Effector memory CD8-positive, alpha-beta T cell (primary cell): ENCODE results near the gene STX11.

Experiments
- ATAC-seq: fragments of 150-1000 bp; cut with Tn5 transposase; replicated peaks from 2 replicates; pipeline ENCODE4 v1.10.0; 2021; ENCODE audit warnings: mild to moderate bottlenecking, moderate library complexity
- DNase-seq, 3 experiments: peaks; one replicate each; pipeline ENCODE4 v3.0.0; 2021
- H3K27ac Mint-ChIP-seq, 2 donors: one replicate each; pipeline ENCODE4 v1.8.0; 2022; ENCODE audit warnings: mild to moderate bottlenecking in 2 of 2, mixed read lengths in 2 of 2, moderate library complexity in 2 of 2
- H3K27me3 Mint-ChIP-seq, 2 donors: one replicate each; pipeline ENCODE4 v1.8.0; 2022; ENCODE audit warnings: mixed read lengths in 2 of 2
- H3K36me3 Mint-ChIP-seq: one replicate; pipeline ENCODE4 v1.8.0; 2022; ENCODE audit warnings: mild to moderate bottlenecking, moderate library complexity, mixed read lengths; ENCODE audit not compliant: insufficient read depth
- H3K4me1 Mint-ChIP-seq, 2 donors: one replicate each; pipeline ENCODE4 v1.8.0; 2022; ENCODE audit warnings: low read depth in 2 of 2, mixed read lengths in 2 of 2
- H3K4me3 Mint-ChIP-seq, 2 donors: one replicate each; pipeline ENCODE4 v1.8.0; 2022; ENCODE audit warnings: mild to moderate bottlenecking in 2 of 2, mixed read lengths in 2 of 2, moderate library complexity in 2 of 2
- H3K9me3 Mint-ChIP-seq, 2 donors: one replicate each; pipeline ENCODE4 v1.8.0; 2022; ENCODE audit warnings: mixed read lengths in 2 of 2
- total RNA-seq, 9 experiments: gene quantifications; one replicate each; lab custom pipeline; 2026; lab: John Stamatoyannopoulos, UW

Gene STX11
- total RNA-seq, result 28.7 to 114 (median 61.1) reads per million in 9 experiments

DNA sequence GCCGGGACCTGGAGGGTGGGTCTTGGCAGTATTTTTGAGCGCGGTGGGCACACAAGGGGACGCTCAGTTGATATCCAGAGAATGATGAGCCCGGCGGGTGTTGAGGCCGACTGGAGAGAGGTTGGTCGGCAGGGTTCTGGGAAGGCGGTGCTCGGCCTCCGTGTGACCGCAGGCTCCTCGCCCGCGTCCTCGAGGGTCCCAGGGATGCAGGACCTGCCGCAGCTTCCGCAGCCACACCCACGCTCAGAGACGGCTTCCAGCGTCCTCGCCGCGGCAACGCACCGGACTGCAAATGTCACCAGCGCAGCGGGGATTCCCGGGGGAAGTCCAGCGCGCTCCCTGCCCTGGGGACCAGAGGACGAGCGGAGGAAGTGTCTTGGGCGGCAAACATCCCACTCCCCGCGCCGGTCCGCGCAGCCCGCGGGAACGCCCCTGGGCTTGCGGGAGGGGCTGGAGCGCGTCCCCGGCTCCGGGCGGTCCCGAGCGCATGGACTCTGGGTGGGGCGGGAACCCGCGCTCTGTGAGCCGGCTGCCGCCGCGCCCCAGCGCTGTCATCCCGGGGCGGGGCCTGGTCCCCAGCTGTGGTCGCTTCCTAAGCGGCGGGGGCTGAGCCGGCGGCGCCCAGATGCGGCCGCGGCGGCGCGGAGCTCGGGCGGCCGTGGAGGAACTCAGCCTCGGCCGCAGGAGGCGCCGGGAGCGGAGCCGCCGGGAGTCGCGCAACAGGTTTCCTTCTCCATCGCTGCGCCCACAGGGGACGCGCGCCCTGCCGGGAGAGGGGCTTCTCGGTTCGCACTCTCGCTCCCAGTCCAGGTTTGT, at the start of gene STX11:
Gene STX11, plus strand, starts transcription at position 624 of the 816 bp plus-strand sequence. CDS start 36,111 bp downstream, outside the sequence.
- ATAC-seq, result peak; percentile 59
- peak within 1 kb of the TSS; percentile 95 to 98 for H3K27ac Mint-ChIP-seq

GRCh38 chr6:144103026-144103563, 47.2 kb upstream of the STX11 start:
- Mint-ChIP-seq H3K36me3 (no peaks in the 10 kb centered on the region), H3K27me3 (no peaks in the 10 kb centered on the region), H3K27ac (no peak overlapping the region), H3K9me3 (no peaks in the 10 kb centered on the region), H3K4me3 (no peak overlapping the region), H3K4me1 (peaks cover 2 to 4% of the 10 kb centered on the region in 2 donors)
- DNase-seq (no peak), ATAC-seq (no peak)

More for the DNA sequence above, at the start of gene STX11:
- peak; percentile 54 to 55 (median 55) for DNase-seq
- H3K4me1 Mint-ChIP-seq, result peaks cover 30 to 32% of the 10 kb centered on the region in 2 donors
- H3K9me3 Mint-ChIP-seq, result no peaks in the 10 kb centered on the region
- peak within 1 kb of the TSS; percentile 88 to 91 for H3K4me3 Mint-ChIP-seq
- no peaks in the 10 kb centered on the region for H3K27me3 Mint-ChIP-seq
- peaks cover 17% of the 10 kb centered on the region for H3K36me3 Mint-ChIP-seq

DNA sequence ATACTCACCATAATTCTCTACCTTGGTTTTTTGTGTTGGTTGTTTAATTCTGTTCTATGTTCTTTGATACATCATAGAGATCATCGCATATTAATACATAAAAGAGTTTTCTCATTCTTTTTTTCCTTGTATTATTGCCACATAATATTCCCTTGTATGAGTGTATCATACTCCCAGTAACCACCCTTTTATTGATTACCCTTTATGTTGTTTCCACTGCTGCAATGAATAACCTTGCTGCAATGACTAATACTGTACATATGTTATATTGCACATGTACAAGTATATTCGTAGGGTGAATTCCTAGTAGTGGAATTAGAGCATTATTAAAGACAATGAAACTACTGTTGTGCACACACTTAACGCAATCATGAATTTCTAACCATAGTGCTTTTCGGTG, 45.8 kb upstream of the STX11 start:
- Mint-ChIP-seq H3K4me1 (peaks cover 2 to 4% of the 10 kb centered on the region in 2 donors), H3K36me3 (no peaks in the 10 kb centered on the region), H3K9me3 (no peaks in the 10 kb centered on the region), H3K27ac (no peak overlapping the region), H3K27me3 (no peaks in the 10 kb centered on the region), H3K4me3 (no peak overlapping the region)
- no peak for ATAC-seq
- no peak for DNase-seq

- no peaks in the 10 kb centered on the region for H3K36me3 Mint-ChIP-seq
- ATAC-seq, result peak; percentile 95
These were observed 45.3 kb upstream of the STX11 start for GRCh38 chr6:144104898-144105487.

GRCh38 chr6:144106206-144106605, 44.1 kb upstream of the STX11 start:
- Mint-ChIP-seq H3K9me3 (no peaks in the 10 kb centered on the region), H3K27ac (peak overlapping the region in 1 of 2 donors; percentile 2), H3K4me3 (no peak overlapping the region), H3K4me1 (peaks cover 2 to 4% of the 10 kb centered on the region in 2 donors), H3K36me3 (no peaks in the 10 kb centered on the region), H3K27me3 (no peaks in the 10 kb centered on the region)
- DNase-seq, result no peak
- ATAC-seq, result no peak

More at GRCh38 chr6:144104898-144105487, 45.3 kb upstream of the STX11 start:
- no peaks in the 10 kb centered on the region for H3K27me3 Mint-ChIP-seq
- no peak overlapping the region for H3K27ac Mint-ChIP-seq
- H3K4me1 Mint-ChIP-seq, result peaks cover 2 to 4% of the 10 kb centered on the region in 2 donors
- no peak overlapping the region for H3K4me3 Mint-ChIP-seq
- no peaks in the 10 kb centered on the region for H3K9me3 Mint-ChIP-seq
- DNase-seq, result peak; percentile 55 to 72 (median 58)

DNA sequence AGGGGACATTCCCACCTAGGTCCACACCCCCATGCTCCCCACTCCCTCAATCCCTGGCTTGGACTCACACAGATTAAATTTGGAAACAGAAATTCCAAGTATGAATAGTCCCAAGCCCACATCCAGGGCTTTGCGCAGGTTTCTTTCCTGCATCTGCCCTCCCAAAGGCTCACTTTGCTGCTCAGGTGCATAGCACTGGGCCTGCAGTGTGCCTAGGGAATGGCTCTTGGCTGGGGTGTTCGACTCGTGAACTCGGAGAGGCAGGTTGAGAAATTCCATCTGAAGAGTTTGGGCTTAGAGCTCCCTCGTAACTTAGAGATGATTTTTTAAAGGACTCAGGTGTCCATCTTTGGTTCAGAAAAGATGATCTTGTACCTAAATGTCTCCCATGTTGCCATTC, 40.1 kb upstream of the STX11 start:
- no peaks in the 10 kb centered on the region for H3K9me3 Mint-ChIP-seq
- H3K27me3 Mint-ChIP-seq, result no peaks in the 10 kb centered on the region

GRCh38 chr6:144113366-144113765, 37.0 kb upstream of the STX11 start:
- no peak overlapping the region for H3K4me3 Mint-ChIP-seq
- ATAC-seq, result no peak
- no peaks in the 10 kb centered on the region for H3K4me1 Mint-ChIP-seq
- H3K36me3 Mint-ChIP-seq, result no peaks in the 10 kb centered on the region
- H3K9me3 Mint-ChIP-seq, result no peaks in the 10 kb centered on the region
- no peak for DNase-seq
- no peaks in the 10 kb centered on the region for H3K27me3 Mint-ChIP-seq
- no peak overlapping the region for H3K27ac Mint-ChIP-seq

More for the DNA sequence above, 40.1 kb upstream of the STX11 start:
- DNase-seq (no peak), ATAC-seq (no peak)
- peak overlapping the region in 1 of 2 donors; percentile 42 for H3K27ac Mint-ChIP-seq
- no peak overlapping the region for H3K4me3 Mint-ChIP-seq
- no peaks in the 10 kb centered on the region for H3K36me3 Mint-ChIP-seq
- peaks cover 0 to under 1% of the 10 kb centered on the region in 2 donors for H3K4me1 Mint-ChIP-seq

- H3K36me3 Mint-ChIP-seq, result no peaks in the 10 kb centered on the region
- no peaks in the 10 kb centered on the region for H3K27me3 Mint-ChIP-seq
- DNase-seq (no peak), ATAC-seq (no peak)
- H3K27ac Mint-ChIP-seq, result no peak overlapping the region
- H3K9me3 Mint-ChIP-seq, result no peaks in the 10 kb centered on the region
- H3K4me1 Mint-ChIP-seq, result no peaks in the 10 kb centered on the region
- no peak overlapping the region for H3K4me3 Mint-ChIP-seq
These were observed 35.1 kb upstream of the STX11 start for GRCh38 chr6:144115219-144115618.

DNA sequence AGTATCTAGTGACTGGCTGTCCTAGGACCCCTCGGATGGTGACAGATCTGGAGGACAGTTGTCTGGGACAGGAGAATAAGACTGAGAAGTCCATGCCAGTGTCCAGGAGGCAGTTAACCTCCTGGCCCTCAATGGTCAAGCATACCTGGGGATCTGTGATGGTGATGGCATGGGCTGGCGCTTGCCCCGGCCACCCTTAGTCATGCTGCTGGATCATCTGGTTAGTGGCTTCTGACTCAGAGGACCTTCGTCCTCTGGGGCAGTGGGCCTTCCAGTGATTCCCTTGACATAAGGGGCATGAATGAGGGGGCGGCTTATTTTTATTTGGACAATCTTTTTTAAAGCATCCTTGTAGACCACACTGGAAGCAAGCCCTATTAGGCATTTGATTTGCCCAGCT, 30.9 kb upstream of the STX11 start:
- DNase-seq, result no peak
- no peak for ATAC-seq
- no peaks in the 10 kb centered on the region for H3K27me3 Mint-ChIP-seq
- no peaks in the 10 kb centered on the region for H3K9me3 Mint-ChIP-seq
- H3K4me3 Mint-ChIP-seq, result no peak overlapping the region
- no peak overlapping the region for H3K27ac Mint-ChIP-seq
- no peaks in the 10 kb centered on the region for H3K36me3 Mint-ChIP-seq
- peaks cover 0 to 12% of the 10 kb centered on the region in 2 donors for H3K4me1 Mint-ChIP-seq

DNA sequence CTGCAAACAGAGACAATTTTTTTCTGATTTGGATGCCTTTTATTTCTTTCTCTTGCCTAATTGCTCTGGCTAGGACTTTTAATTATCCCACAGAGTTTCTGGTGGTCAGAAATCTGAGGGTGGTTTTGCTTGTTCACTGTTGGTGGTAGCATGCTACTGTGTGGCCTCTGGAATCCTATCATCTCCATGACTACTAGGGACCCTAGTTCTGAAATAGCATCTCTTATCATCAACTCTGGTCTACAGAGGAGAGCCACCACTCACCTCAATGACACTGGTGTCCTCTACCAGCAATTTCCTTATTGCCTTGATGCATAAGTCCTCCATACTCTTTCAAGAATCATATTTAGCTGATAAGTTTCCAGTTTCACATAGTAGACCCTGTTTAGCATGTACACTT, 27.5 kb upstream of the STX11 start:
- DNase-seq (no peak), ATAC-seq (no peak)
- Mint-ChIP-seq H3K9me3 (no peaks in the 10 kb centered on the region), H3K27me3 (no peaks in the 10 kb centered on the region), H3K4me3 (no peak overlapping the region), H3K27ac (no peak overlapping the region), H3K36me3 (no peaks in the 10 kb centered on the region), H3K4me1 (peaks cover 0 to 12% of the 10 kb centered on the region in 2 donors)

DNA sequence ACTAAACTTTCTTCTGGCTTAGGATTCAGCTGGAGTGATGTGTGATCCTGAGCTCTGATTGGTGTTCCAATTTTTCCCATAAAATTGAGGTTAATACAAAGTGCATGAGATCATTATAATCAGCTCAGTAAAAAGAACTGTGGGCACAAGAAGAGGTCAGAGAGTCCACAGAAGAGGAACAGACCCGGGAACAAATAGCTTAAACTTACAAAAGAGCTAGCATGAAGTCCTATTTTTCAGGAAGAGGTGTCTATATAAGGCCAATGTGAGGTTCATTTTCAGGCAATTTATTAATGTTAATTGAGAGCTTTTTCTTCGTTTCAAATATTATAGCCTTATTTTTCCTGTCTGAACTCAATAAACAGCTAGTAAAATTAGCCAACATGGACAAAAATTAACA, 26.9 kb upstream of the STX11 start:
- Mint-ChIP-seq H3K4me3 (no peak overlapping the region), H3K4me1 (peaks cover 0 to 12% of the 10 kb centered on the region in 2 donors), H3K9me3 (no peaks in the 10 kb centered on the region), H3K27ac (peak overlapping the region in 1 of 2 donors; percentile 84), H3K36me3 (no peaks in the 10 kb centered on the region), H3K27me3 (peaks cover 0 to 2% of the 10 kb centered on the region in 2 donors)
- DNase-seq (no peak), ATAC-seq (no peak)

GRCh38 chr6:144123836-144124235, 26.5 kb upstream of the STX11 start:
- no peak for DNase-seq
- Mint-ChIP-seq H3K36me3 (no peaks in the 10 kb centered on the region), H3K27me3 (peaks cover 2 to 6% of the 10 kb centered on the region in 2 donors), H3K9me3 (no peaks in the 10 kb centered on the region), H3K27ac (peak overlapping the region in 1 of 2 donors; percentile 84), H3K4me3 (no peak overlapping the region), H3K4me1 (peaks cover 0 to 12% of the 10 kb centered on the region in 2 donors)
- ATAC-seq, result no peak

GRCh38 chr6:144127097-144127496, 23.2 kb upstream of the STX11 start:
- DNase-seq, result no peak
- Mint-ChIP-seq H3K27ac (no peak overlapping the region), H3K27me3 (peaks cover 8 to 14% of the 10 kb centered on the region in 2 donors), H3K9me3 (no peaks in the 10 kb centered on the region), H3K4me1 (peaks cover 0 to 22% of the 10 kb centered on the region in 2 donors), H3K4me3 (no peak overlapping the region), H3K36me3 (no peaks in the 10 kb centered on the region)
- no peak for ATAC-seq
